Left lung (tissue), 10 donors: ENCODE results near the gene IL1R2. TPM values are rescaled to one million over a fixed set of nuclear protein-coding genes. Genes with fewer than 3 reads are reported as not detected.

ENCODE experiments used
- ATAC-seq: fragments of 200-7000 bp; cut with Tn5 transposase; one replicate; pipeline ENCODE4 v1.9.1; 2020; ENCODE audit warnings: moderate library complexity
- DNase-seq, 4 donors: peaks; one replicate each; pipeline ENCODE4 v3.0.0-alpha.2; 2013 to 2020
- H3K27ac ChIP-seq, 2 donors: fragments of 200-600 bp; sonication (generic) in 1 of 2; one replicate each; pipeline versions ENCODE4 v1.5.0 to v1.8.0; 2020 to 2021
- H3K27me3 ChIP-seq, 2 donors: fragments of 200-600 bp; sonication (generic) in 1 of 2; one replicate each; pipeline versions ENCODE4 v1.5.0 to v1.8.0; 2020 to 2021
- H3K36me3 ChIP-seq, 2 donors: fragments of 200-600 bp; sonication (generic) in 1 of 2; one replicate each; pipeline versions ENCODE4 v1.5.0 to v1.8.0; 2020 to 2021
- H3K4me1 ChIP-seq, 2 donors: fragments of 200-600 bp; one replicate each; pipeline ENCODE4 v1.8.0; 2021
- H3K4me3 ChIP-seq, 2 donors: fragments of 200-600 bp; sonication (generic) in 1 of 2; one replicate each; pipeline versions ENCODE4 v1.5.0 to v1.8.0; 2020 to 2021; ENCODE audit warnings: mild to moderate bottlenecking in 1 of 2
- H3K9me3 ChIP-seq, 2 donors: fragments of 200-600 bp; sonication (generic) in 1 of 2; one replicate each; pipeline versions ENCODE4 v1.5.0 to v1.8.0; 2020 to 2021
- CTCF ChIP-seq, 2 donors: fragments of 200-600 bp; sonication (generic) in 1 of 2; IDR thresholded peaks; one replicate each; pipeline versions ENCODE4 v1.5.0 to v1.8.0; 2021; ENCODE audit warnings: antibody characterized with exemption in 2 of 2
- intact Hi-C, 2 donors: fragments of 100-400 bp; cut with DNase I; formaldehyde crosslinking; loops; one replicate each; pipeline versions ENCODE4 v1.11.2 to v1.14.2; 2022
- polyA plus RNA-seq, 6 donors: library from polyadenylated mRNA; unstranded; fragments of 120-200 nt; gene quantifications; one replicate each; pipeline ENCODE4 v1.2.1, GENCODE V29; 2013; ENCODE audit not compliant: insufficient read length in 6 of 6
- total RNA-seq, 2 donors: library from RNA; stranded (reverse); fragmentation: NEBNext Ultra II Directional; extraction: Animal tissue kit (Norgen Biotek cat#: 25700); gene quantifications; one replicate each; pipeline ENCODE4 v1.2.1, GENCODE V29; 2021
- donor health status: DM: no; HTN: yes; CAD: no.
- donor health status: DM: no; HTN: no; CAD: no.

Gene IL1R2
- total and polyA plus RNA-seq, 8 donors = 0.52 to 195 (median 0.80) TPM

GRCh38 chr2:102028470-102028869, 36.7 kb downstream of the IL1R2 start:
- intact Hi-C loops = loop anchor here in 1 of 2 donors (10.0 kb wide), 1 partner anchor 116 kb away; the partner anchor contains the start of gene IL1R1
- Histone ChIP-seq H3K36me3 (peaks cover 0 to 76% of the 10 kb centered on the region in 2 donors), H3K27me3 (no peaks in the 10 kb centered on the region), H3K4me3 (no peak overlapping the region), H3K4me1 (peaks cover 21 to 69% of the 10 kb centered on the region in 2 donors), H3K27ac (peak overlapping the region; percentile 62 to 74), H3K9me3 (no peaks in the 10 kb centered on the region)
- no peak for TF ChIP-seq CTCF (IDR thresholded peaks at IDR 0.05)
- DNase-seq (no peak), ATAC-seq (no peak)

GRCh38 chr2:102029405-102029804, 37.6 kb downstream of the IL1R2 start:
- no peaks in the 10 kb centered on the region for H3K9me3 ChIP-seq
- DNase-seq (no peak), ATAC-seq (no peak)
- no peak overlapping the region for H3K4me3 ChIP-seq
- TF ChIP-seq CTCF (IDR thresholded peaks at IDR 0.05) = no peak
- intact Hi-C loops = loop anchor here in 1 of 2 donors (10.0 kb wide), 1 partner anchor 115 kb away; the partner anchor contains the start of gene IL1R1
- peaks cover 30 to 77% of the 10 kb centered on the region in 2 donors for H3K4me1 ChIP-seq
- H3K36me3 ChIP-seq = peaks cover 0 to 67% of the 10 kb centered on the region in 2 donors
- no peaks in the 10 kb centered on the region for H3K27me3 ChIP-seq
- H3K27ac ChIP-seq = no peak overlapping the region

- Histone ChIP-seq H3K27me3 (no peaks in the 10 kb centered on the region), H3K27ac (no peak overlapping the region), H3K4me1 (peaks cover 32 to 83% of the 10 kb centered on the region in 2 donors), H3K36me3 (peaks cover 0 to 61% of the 10 kb centered on the region in 2 donors), H3K9me3 (no peaks in the 10 kb centered on the region), H3K4me3 (no peak overlapping the region)
- no peak for ATAC-seq
- intact Hi-C loops = loop anchor here in 1 of 2 donors (10.0 kb wide), 1 partner anchor 115 kb away; the partner anchor contains the start of gene IL1R1
- no peak for DNase-seq
- no peak for TF ChIP-seq CTCF (IDR thresholded peaks at IDR 0.05)
Measured at GRCh38 chr2:102029952-102030351, 38.2 kb downstream of the IL1R2 start.

- H3K27me3 ChIP-seq = no peaks in the 10 kb centered on the region
- H3K4me1 ChIP-seq = peaks cover 32 to 84% of the 10 kb centered on the region in 2 donors
- peak overlapping the region; percentile 41 to 49 for H3K27ac ChIP-seq
- TF ChIP-seq CTCF (IDR thresholded peaks at IDR 0.05) = no peak
- H3K9me3 ChIP-seq = no peaks in the 10 kb centered on the region
- H3K36me3 ChIP-seq = peaks cover 0 to 56% of the 10 kb centered on the region in 2 donors
- no peak for DNase-seq
- ATAC-seq = no peak
- intact Hi-C loops = no loop called here
- H3K4me3 ChIP-seq = no peak overlapping the region
Measured at GRCh38 chr2:102030502-102030854, 38.7 kb downstream of the IL1R2 start.

GRCh38 chr2:102030855-102031527, 39.2 kb downstream of the IL1R2 start:
- DNase-seq = no peak
- no peak for TF ChIP-seq CTCF (IDR thresholded peaks at IDR 0.05)
- no peaks in the 10 kb centered on the region for H3K27me3 ChIP-seq
- no peak overlapping the region for H3K4me3 ChIP-seq
- peaks cover 0 to 51% of the 10 kb centered on the region in 2 donors for H3K36me3 ChIP-seq
- intact Hi-C loops = no loop called here
- no peaks in the 10 kb centered on the region for H3K9me3 ChIP-seq
- no peak for ATAC-seq
- H3K4me1 ChIP-seq = peaks cover 32 to 80% of the 10 kb centered on the region in 2 donors
- peak overlapping the region; percentile 41 to 49 for H3K27ac ChIP-seq
